ENCODE measurements around the gene PNMA1.
A peak's percentile ranks its signal among the peaks of the same experiment; 100 is the strongest.

The PNMA1 gene

GRCh38 chr14:73743431-73743931 lies 29.3 kb upstream of the PNMA1 start:
- TF ChIP-seq EP300 (IDR thresholded peaks at IDR 0.05; ENCODE audit: borderline replicate concordance), result no peak
- no peak for TF ChIP-seq FOXM1 (IDR thresholded peaks at IDR 0.05; ENCODE audit: borderline replicate concordance, low read depth)
- no peak for TF ChIP-seq TAF1 (IDR thresholded peaks at IDR 0.05; ENCODE audit: low read depth)
- no peak for TF ChIP-seq MAX (IDR thresholded peaks at IDR 0.05)
- no peak for TF ChIP-seq RAD21 (IDR thresholded peaks at IDR 0.05; ENCODE audit: low read depth)
- no peak for TF ChIP-seq CREB1 (IDR thresholded peaks at IDR 0.05; ENCODE audit: low read depth)
- TF ChIP-seq TEAD4 (IDR thresholded peaks at IDR 0.05), result no peak
- TF ChIP-seq USF1 (IDR thresholded peaks at IDR 0.05), result no peak
- no peak for TF ChIP-seq YY1 (IDR thresholded peaks at IDR 0.05; ENCODE audit: low read depth)
- no peak for TF ChIP-seq NFIC (IDR thresholded peaks at IDR 0.05)
- no peak for TF ChIP-seq CEBPB (IDR thresholded peaks at IDR 0.05)
- TF ChIP-seq EGR1 (IDR thresholded peaks at IDR 0.05), result no peak
- no peak for TF ChIP-seq ZBTB7A (IDR thresholded peaks at IDR 0.05; ENCODE audit: low read depth)
- TF ChIP-seq REST (IDR thresholded peaks at IDR 0.05; ENCODE audit: low read depth), result no peak
- TF ChIP-seq TCF12 (IDR thresholded peaks at IDR 0.05; ENCODE audit: low read depth), result no peak

GRCh38 chr14:73742520-73743238 lies 28.5 kb upstream of the PNMA1 start:
- no peak for TF ChIP-seq NFIC (IDR thresholded peaks at IDR 0.05)
- TF ChIP-seq TCF12 (IDR thresholded peaks at IDR 0.05; ENCODE audit: low read depth), result no peak
- no peak for TF ChIP-seq YY1 (IDR thresholded peaks at IDR 0.05; ENCODE audit: low read depth)
- no peak for TF ChIP-seq FOXM1 (IDR thresholded peaks at IDR 0.05; ENCODE audit: borderline replicate concordance, low read depth)
- no peak for TF ChIP-seq TEAD4 (IDR thresholded peaks at IDR 0.05)
- TF ChIP-seq MAX (IDR thresholded peaks at IDR 0.05), result no peak

GRCh38 chr14:73741876-73742519 lies 27.8 kb upstream of the PNMA1 start:
- TF ChIP-seq RAD21 (IDR thresholded peaks at IDR 0.05; ENCODE audit: low read depth) (no peak), NFIC (IDR thresholded peaks at IDR 0.05) (no peak)

- TF ChIP-seq TEAD4 (IDR thresholded peaks at IDR 0.05) (peak; percentile 35; the same call in 1 of the 2 replicates), ZBTB7A (IDR thresholded peaks at IDR 0.05; ENCODE audit: low read depth) (peak; percentile 71; the same call in 1 of the 2 replicates), RAD21 (IDR thresholded peaks at IDR 0.05; ENCODE audit: low read depth) (no peak)
Observed at GRCh38 chr14:73741386-73741875, 27.2 kb upstream of the PNMA1 start.

GRCh38 chr14:73740618-73741326 lies 26.6 kb upstream of the PNMA1 start:
- no peak for TF ChIP-seq YY1 (IDR thresholded peaks at IDR 0.05; ENCODE audit: low read depth)
- TF ChIP-seq ZBTB7A (IDR thresholded peaks at IDR 0.05; ENCODE audit: low read depth), result peak; percentile 83; the same call in 1 of the 2 replicates
- peak; percentile 39; the same call in 1 of the 2 replicates for TF ChIP-seq MAX (IDR thresholded peaks at IDR 0.05)
- TF ChIP-seq NFIC (IDR thresholded peaks at IDR 0.05), result peak; percentile 88
- TF ChIP-seq CREB1 (IDR thresholded peaks at IDR 0.05; ENCODE audit: low read depth), result no peak
- peak; percentile 80 for TF ChIP-seq CEBPB (IDR thresholded peaks at IDR 0.05)
- peak; percentile 10; the same call in 1 of the 2 replicates for TF ChIP-seq TEAD4 (IDR thresholded peaks at IDR 0.05)

GRCh38 chr14:73739899-73740617 lies 25.9 kb upstream of the PNMA1 start:
- TF ChIP-seq YY1 (IDR thresholded peaks at IDR 0.05; ENCODE audit: low read depth) (no peak), RAD21 (IDR thresholded peaks at IDR 0.05; ENCODE audit: low read depth) (no peak), FOXM1 (IDR thresholded peaks at IDR 0.05; ENCODE audit: borderline replicate concordance, low read depth) (no peak), NFIC (IDR thresholded peaks at IDR 0.05) (no peak)

Measured in Ishikawa (cell line).